ENCODE data around the gene CNOT8. TPM values are rescaled to one million over a fixed set of nuclear protein-coding genes. Genes with fewer than 3 reads are reported as not detected.
"Not testable (repeated sequence)": the region's sequence is repeated elsewhere in the genome, so short reads cannot be mapped to it uniquely, and the experiment has no call there.

CNOT8 gene
- polyA plus RNA-seq, 3 donors, result 81.9 to 88.2 (median 82.6) TPM

GRCh38 chr5:154905601-154906000, 47.2 kb downstream of the CNOT8 start:
- DNase-seq (ENCODE audit: low read depth in 3 of 3, low spot score in 2 of 3), result not testable (repeated sequence)

- no peak for DNase-seq (ENCODE audit: low read depth in 3 of 3, low spot score in 2 of 3)
These were observed 58.4 kb downstream of the CNOT8 start for GRCh38 chr5:154916874-154917273.

GRCh38 chr5:154917757-154918156, 59.3 kb downstream of the CNOT8 start:
- no peak for DNase-seq (ENCODE audit: low read depth in 3 of 3, low spot score in 2 of 3)

- DNase-seq (ENCODE audit: low read depth in 3 of 3, low spot score in 2 of 3), result no peak
These were observed 65.3 kb downstream of the CNOT8 start for GRCh38 chr5:154923441-154924430.

Other genes starting within 250 kb of the CNOT8 start
- 100 to 1,000 TPM; 133 to 135 (median 133) TPM for gene LARP1, start 103.2 kb upstream of the CNOT8 start, polyA plus RNA-seq (ENCODE audit: insufficient read length in 3 of 3)
- gene FAXDC2, start 8.0 kb upstream of the CNOT8 start, polyA plus RNA-seq (ENCODE audit: insufficient read length in 3 of 3), result 10 to 100 TPM; 34.1 to 38.6 (median 35.9) TPM
- gene GEMIN5, start 79.6 kb downstream of the CNOT8 start, polyA plus RNA-seq (ENCODE audit: insufficient read length in 3 of 3), result 10 to 100 TPM; 21.4 to 23.3 (median 21.9) TPM
- gene MRPL22, start 82.4 kb downstream of the CNOT8 start, polyA plus RNA-seq (ENCODE audit: insufficient read length in 3 of 3), result 10 to 100 TPM; 52.0 to 53.9 (median 53.6) TPM
- under 1 TPM; 0.21 to 0.33 (median 0.33) TPM for gene KIF4B, start 155.1 kb downstream of the CNOT8 start, polyA plus RNA-seq (ENCODE audit: insufficient read length in 3 of 3)

Data from right renal cortex interstitium (tissue), 3 donors.